ENCODE measurements around the gene PKD1L1.

DNA sequence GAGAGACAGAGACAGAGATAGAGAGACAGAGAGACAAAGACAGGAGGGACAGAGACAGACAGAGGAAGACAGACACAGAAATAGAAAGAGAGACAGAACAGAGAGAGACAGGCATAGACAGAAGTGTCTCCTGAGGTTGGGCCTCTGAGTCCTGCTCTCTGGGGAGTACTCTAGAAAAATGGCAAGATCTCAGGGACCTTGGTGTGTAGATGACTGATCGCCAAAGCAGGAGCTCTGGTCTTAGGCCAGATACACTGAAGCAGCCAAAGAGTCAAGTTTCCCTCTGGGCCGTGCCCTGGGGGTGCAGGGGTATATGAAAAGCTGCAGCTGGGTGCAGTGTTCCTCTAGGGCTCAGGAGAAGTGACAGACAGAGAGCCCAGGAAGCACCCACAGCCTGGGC, 189.7 kb downstream of the PKD1L1 start:
- no peak for TF ChIP-seq POLR2AphosphoS5 (IDR thresholded peaks at IDR 0.05; ENCODE audit: borderline replicate concordance, low read depth, low read length)
- TF ChIP-seq EZH2 (IDR thresholded peaks at IDR 0.05) = no peak
